GM19240 (cell line): Measurements from ENCODE around the gene NRF1.

Experiments
- DNase-seq: peaks from one replicate; pipeline ENCODE4 v3.0.0; 2011; ENCODE audit warnings: low spot score; ENCODE audit not compliant: insufficient read length

Gene NRF1

DNA sequence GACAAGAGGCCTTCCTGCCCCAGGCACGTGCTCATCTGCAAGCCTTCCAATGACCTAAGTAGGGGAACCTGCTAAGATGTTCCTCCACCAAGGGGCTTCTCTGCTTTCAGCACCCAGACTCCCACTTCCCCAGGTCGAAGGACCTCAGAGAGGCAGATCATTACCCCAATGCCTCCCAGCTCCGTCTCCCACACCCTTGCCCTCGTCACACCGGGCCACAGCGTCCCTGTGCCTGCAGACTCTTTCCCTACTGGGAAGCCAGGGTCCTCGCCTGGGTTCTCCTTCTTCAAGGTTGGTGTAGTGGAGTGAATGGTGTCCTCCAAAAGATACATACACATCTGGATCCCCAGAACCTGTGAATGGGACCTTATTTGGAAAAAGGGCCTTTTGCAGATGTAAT lies 189.4 kb downstream of the NRF1 start:
- DNase-seq, result no peak

DNA sequence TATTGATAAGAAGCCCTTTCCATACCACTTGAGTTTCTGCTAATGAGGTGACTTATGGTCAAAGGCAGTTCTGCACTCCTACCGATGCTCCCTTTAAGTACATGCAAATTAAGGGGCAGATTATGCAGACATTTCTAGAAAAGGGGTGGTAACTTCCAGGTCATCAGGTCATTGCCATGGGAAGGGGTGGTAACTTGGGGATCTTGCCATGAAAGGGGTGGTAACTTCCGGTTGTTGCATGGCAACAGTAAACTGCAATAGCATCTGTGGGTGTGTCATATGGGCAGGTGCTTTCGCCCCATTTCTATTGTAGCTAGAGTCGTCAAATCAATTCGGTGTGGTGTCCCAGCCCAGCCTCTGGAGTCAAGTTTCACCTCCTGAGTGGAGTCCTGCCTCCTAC lies 190.4 kb downstream of the NRF1 start:
- no peak for DNase-seq

GRCh38 chr7:129803546-129804081 lies 192.1 kb downstream of the NRF1 start:
- DNase-seq, result no peak

GRCh38 chr7:129804111-129804889 lies 192.8 kb downstream of the NRF1 start:
- no peak for DNase-seq

DNA sequence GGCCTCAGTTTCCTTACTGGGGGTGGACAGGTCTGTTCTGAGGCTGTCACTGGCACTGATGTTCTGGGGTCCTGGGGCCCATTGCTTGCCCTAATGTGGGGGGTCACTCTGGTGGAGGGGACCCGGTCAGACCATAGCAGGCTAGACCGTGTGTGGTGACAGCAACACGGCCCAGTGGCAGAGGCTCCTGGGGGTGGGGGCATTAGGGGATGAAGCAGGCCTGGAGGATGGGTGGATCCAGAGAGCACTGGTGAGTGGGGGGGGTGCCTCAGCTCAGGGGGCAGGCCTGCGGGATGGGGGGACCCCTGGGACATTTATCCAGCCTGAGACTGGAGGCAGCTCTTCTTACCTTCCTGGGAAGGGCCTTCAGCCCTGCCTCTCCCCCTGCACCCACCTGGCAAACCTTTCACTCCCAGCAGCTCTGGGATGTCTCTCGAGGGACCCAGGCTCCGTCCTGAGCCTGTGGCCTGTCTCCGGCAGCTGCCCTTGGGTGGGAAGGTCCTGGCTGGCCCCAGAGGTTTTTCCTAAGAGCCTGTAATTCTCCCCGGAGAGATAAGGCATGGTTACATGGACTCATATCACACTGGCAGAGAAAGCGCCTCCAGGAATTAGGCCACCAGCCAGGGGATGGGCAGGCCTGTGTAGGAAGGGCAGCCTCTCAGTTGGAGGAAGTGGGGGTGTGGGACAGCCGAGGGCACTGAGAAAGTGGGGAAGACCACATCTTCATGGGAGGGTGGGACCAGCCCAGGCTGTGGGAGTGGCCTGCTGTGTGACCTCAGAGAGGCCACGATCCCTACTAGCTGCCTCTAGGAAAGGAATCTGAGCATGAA lies 193.6 kb downstream of the NRF1 start:
- DNase-seq, result no peak
